ENCODE measurements around the gene GPC6. TPM values are rescaled to one million over a fixed set of nuclear protein-coding genes. Genes with fewer than 3 reads are reported as not detected.

Gene GPC6
- total RNA-seq, 1 donor from 2014 or later, result 5.5 TPM

DNA sequence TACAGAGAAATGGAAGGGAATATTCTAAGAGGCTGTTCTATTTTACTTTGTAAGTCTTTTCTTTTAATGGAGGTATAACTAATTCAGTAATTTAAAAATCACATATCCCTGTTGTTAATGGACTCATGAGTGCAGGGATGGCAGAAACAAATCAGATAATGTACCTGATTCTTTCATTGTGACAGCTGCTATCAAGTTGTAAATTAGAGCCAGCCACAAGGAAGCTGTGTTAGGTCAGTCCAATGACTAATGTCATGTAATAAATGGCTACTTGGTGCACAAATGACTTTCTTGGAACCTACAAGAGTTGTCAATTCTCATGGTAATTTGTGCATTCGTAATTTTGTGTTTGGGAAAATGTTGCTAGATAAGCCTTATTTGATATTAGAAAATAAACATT, 806.5 kb downstream of the GPC6 start:
- Histone ChIP-seq H3K4me3 (ENCODE audit: low read depth, low read length) (no peak overlapping the region), H3K27me3 (ENCODE audit: control insufficient read depth, insufficient read depth, low read length) (no peaks in the 10 kb centered on the region), H3K36me3 (ENCODE audit: control insufficient read depth, insufficient read depth, low read length) (no peaks in the 10 kb centered on the region)
- no peak for FAIRE-seq
- DNase-seq (ENCODE audit: low read depth), result no peak
- TF ChIP-seq, protein P1, sequence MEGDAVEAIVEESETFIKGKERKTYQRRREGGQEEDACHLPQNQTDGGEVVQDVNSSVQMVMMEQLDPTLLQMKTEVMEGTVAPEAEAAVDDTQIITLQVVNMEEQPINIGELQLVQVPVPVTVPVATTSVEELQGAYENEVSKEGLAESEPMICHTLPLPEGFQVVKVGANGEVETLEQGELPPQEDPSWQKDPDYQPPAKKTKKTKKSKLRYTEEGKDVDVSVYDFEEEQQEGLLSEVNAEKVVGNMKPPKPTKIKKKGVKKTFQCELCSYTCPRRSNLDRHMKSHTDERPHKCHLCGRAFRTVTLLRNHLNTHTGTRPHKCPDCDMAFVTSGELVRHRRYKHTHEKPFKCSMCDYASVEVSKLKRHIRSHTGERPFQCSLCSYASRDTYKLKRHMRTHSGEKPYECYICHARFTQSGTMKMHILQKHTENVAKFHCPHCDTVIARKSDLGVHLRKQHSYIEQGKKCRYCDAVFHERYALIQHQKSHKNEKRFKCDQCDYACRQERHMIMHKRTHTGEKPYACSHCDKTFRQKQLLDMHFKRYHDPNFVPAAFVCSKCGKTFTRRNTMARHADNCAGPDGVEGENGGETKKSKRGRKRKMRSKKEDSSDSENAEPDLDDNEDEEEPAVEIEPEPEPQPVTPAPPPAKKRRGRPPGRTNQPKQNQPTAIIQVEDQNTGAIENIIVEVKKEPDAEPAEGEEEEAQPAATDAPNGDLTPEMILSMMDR (IDR thresholded peaks at IDR 0.05; ENCODE audit: insufficient read depth, low read length, severe bottlenecking), result no peak

DNA sequence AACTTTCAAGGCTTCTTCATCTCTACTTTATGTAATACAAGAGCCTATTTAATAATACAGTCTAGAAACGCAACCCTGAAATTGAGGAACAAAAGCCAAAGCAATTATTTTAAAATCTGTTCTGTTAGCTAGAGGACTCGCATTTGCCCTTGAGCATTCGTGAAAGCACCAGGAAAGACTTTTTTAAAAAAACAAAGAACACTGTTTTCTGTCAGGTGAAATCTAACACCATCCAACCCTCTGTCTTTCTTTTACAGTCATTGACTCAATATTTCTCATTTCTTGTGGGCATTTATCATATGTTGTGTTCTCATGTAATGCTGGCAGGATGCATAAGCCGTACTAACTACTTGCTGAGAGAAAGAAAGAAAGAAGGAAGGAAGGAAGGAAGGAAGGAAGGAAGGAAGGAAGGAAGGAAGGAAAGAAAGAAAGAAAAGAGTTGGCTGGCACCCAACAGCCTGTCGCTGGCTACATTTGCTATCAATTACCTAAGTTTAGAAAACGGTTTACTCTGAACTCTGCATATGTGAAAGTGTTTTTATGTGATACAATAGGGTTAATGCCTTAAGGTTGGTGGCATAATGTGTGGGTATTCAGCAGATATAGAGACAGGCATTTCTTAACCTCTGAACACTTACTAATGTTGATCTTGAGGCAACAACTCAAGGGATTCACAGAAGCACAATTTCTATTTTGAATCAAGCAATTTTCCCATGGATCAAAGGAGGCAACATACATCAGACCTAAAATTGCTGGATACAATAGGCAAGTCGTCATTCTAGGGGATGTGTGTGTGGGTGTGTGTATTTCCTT, 807.4 kb downstream of the GPC6 start:
- Histone ChIP-seq H3K4me3 (ENCODE audit: low read depth, low read length) (no peak overlapping the region), H3K36me3 (ENCODE audit: control insufficient read depth, insufficient read depth, low read length) (no peaks in the 10 kb centered on the region), H3K27me3 (ENCODE audit: control insufficient read depth, insufficient read depth, low read length) (no peaks in the 10 kb centered on the region)
- TF ChIP-seq, protein P1 (IDR thresholded peaks at IDR 0.05; ENCODE audit: insufficient read depth, low read length, severe bottlenecking), result no peak
- FAIRE-seq (no peak), DNase-seq (ENCODE audit: low read depth) (no peak)

DNA sequence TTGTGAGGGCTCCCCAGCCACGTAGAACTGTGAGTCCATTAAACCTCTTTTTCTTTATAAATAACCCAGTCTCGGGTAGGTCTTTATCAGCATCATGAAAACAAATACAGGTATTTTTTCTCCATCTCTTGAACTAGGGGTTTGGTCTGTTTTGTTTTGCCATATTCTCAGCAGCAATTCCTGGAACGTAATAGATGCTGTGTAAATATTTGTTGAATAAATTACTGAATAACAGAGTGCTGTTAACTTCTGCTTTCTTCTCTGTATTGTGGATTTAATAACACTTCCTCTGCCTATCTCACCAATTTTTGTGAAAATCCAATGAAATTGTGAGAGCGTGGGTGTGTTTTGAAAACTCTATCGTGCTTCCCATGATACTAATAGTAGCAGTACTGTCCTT, 823.4 kb downstream of the GPC6 start:
- TF ChIP-seq, protein P1 (IDR thresholded peaks at IDR 0.05; ENCODE audit: insufficient read depth, low read length, severe bottlenecking), result no peak
- no peak for DNase-seq (ENCODE audit: low read depth)
- H3K27me3 ChIP-seq (ENCODE audit: control insufficient read depth, insufficient read depth, low read length), result no peaks in the 10 kb centered on the region
- H3K4me3 ChIP-seq (ENCODE audit: low read depth, low read length), result no peak overlapping the region
- no peaks in the 10 kb centered on the region for H3K36me3 ChIP-seq (ENCODE audit: control insufficient read depth, insufficient read depth, low read length)
- FAIRE-seq, result no peak

DNA sequence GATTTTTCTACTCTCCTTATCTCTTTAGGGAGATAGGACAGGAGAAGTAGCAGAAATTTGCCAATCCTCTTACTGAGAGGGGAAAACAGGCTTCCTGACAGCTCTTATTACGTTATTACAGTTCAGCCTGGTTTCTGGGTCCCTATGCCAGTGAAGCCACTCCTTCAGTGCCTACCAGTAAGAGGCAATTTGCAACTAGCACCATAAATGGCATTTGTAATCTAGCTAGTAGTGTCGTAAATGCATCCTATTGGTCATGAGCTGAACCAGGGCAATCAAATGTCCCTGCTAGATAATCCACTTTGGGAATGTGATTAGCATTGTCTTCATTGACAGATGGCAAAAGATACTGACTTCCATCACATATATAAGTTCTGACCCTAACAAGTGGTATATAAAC, 824.1 kb downstream of the GPC6 start:
- no peaks in the 10 kb centered on the region for H3K27me3 ChIP-seq (ENCODE audit: control insufficient read depth, insufficient read depth, low read length)
- no peaks in the 10 kb centered on the region for H3K36me3 ChIP-seq (ENCODE audit: control insufficient read depth, insufficient read depth, low read length)
- no peak overlapping the region for H3K4me3 ChIP-seq (ENCODE audit: low read depth, low read length)
- DNase-seq (ENCODE audit: low read depth) (no peak), FAIRE-seq (no peak)
- TF ChIP-seq, protein P1 (IDR thresholded peaks at IDR 0.05; ENCODE audit: insufficient read depth, low read length, severe bottlenecking), result no peak

DNA sequence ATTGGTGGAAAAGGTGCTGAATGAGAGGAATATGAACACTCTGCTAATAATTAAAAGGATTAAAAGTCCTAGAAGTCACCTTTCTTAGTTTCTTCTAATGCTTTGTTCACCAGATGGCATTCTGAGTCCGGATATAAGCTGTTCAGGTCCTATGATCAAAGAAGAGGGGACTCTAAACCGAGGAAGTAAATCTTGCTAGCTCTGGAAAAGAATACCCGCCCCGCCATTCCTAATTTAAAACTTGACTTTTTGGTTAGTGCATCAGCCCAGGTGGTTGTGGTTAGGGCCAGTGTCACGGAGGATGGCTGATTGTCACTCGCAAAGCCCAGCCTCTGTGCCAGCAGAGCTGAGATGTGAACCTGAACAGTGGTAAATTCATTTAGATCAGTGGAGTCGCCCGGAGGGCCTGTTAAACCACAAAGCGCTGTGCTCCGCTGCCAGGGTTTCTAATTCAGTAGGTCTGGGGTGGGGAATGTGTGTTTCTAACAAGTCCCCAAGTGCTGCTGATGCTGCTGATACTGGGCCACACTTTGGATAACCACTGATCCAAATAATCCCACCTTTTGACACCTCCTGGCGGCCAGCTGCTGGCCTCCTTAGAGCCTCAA, 827.5 kb downstream of the GPC6 start:
- FAIRE-seq, result no peak
- Histone ChIP-seq H3K27me3 (ENCODE audit: control insufficient read depth, insufficient read depth, low read length) (no peaks in the 10 kb centered on the region), H3K4me3 (ENCODE audit: low read depth, low read length) (no peak overlapping the region), H3K36me3 (ENCODE audit: control insufficient read depth, insufficient read depth, low read length) (no peaks in the 10 kb centered on the region)
- DNase-seq (ENCODE audit: low read depth), result no peak
- TF ChIP-seq, protein P1 (IDR thresholded peaks at IDR 0.05; ENCODE audit: insufficient read depth, low read length, severe bottlenecking), result no peak
